Measurements from ENCODE around the gene ZNF605.

The ZNF605 gene

DNA sequence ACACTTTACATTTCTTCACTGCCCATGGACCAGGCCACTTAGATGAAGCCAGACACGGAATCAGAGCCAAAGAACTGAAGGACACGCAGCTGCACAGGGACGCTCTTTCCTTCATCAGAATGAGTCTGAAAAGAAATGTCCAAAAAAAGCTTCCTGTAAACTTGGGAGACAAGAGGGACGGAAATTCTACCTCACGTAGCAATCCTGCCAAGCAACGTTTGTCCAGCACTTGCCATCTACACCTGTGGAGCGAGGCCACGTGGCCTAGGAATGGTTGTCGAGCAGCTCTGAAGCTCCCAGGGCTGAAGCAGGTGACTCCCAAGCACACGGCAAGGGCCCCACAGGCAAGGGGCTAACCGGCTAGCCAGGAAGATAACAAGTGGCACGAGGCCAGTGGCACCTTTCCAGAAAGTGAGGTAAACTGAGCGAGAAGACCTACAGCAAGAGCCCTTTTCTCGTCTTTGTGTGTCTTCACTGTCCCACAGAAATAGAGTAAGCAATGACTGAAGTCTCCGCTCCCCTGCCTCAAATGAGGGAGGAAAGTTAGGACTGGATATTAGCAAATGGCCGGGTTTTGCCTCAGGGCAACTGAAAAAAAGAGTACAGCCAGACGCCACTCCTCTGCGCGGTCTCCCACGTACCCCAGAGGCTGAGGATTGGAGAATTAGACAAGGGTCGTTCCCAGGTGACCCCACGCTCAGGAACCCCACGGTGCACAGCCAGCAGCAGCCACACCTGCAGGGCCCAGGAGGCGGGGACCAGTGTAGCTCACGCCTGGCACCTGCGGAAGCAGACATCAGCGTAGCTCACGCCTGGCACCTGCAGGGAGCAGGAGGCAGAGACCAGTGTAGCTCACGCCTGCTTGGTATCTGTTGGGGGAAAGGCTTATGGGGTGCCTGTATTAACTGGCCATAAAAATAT is 7.7 kb downstream of the ZNF605 start:
- H3K27me3 ChIP-seq (ENCODE audit: insufficient read depth, low read depth): no peaks in the 10 kb centered on the region
- no peak overlapping the region for H3K4me3 ChIP-seq (IDR thresholded peaks at IDR 0.05; ENCODE audit: insufficient read depth, low read depth, low read length)
- no peaks in the 10 kb centered on the region for H3K36me3 ChIP-seq (ENCODE audit: insufficient read depth)
- H3K4me1 ChIP-seq (ENCODE audit: low read depth, poor library complexity, severe bottlenecking): no peaks in the 10 kb centered on the region
- H3K79me2 ChIP-seq (ENCODE audit: insufficient read depth, low read depth): no peaks in the 10 kb centered on the region
- H3K4me2 ChIP-seq: no peak overlapping the region
- no peaks in the 10 kb centered on the region for H4K20me1 ChIP-seq (ENCODE audit: insufficient read depth)
- TF ChIP-seq CTCF (conservative IDR thresholded peaks at IDR 0.05; ENCODE audit: low read depth, low read length): no peak
- H3K9ac ChIP-seq: no peak overlapping the region
- H3K27ac ChIP-seq: no peak overlapping the region
- no peak overlapping the region for H2AFZ ChIP-seq (ENCODE audit: low read depth)

- no peak overlapping the region for H3K4me3 ChIP-seq (IDR thresholded peaks at IDR 0.05; ENCODE audit: insufficient read depth, low read depth, low read length)
- H3K27me3 ChIP-seq (ENCODE audit: insufficient read depth, low read depth): no peaks in the 10 kb centered on the region
- H3K4me1 ChIP-seq (ENCODE audit: low read depth, poor library complexity, severe bottlenecking): no peaks in the 10 kb centered on the region
- H3K36me3 ChIP-seq (ENCODE audit: insufficient read depth): no peaks in the 10 kb centered on the region
- no peak overlapping the region for H3K4me2 ChIP-seq
- no peaks in the 10 kb centered on the region for H4K20me1 ChIP-seq (ENCODE audit: insufficient read depth)
- no peaks in the 10 kb centered on the region for H3K79me2 ChIP-seq (ENCODE audit: insufficient read depth, low read depth)
- no peak overlapping the region for H3K27ac ChIP-seq
- H3K9ac ChIP-seq: no peak overlapping the region
- no peak overlapping the region for H2AFZ ChIP-seq (ENCODE audit: low read depth)
- no peak for TF ChIP-seq CTCF (conservative IDR thresholded peaks at IDR 0.05; ENCODE audit: low read depth, low read length)
Measured at GRCh38 chr12:132946246-132946820, 9.8 kb downstream of the ZNF605 start.

DNA sequence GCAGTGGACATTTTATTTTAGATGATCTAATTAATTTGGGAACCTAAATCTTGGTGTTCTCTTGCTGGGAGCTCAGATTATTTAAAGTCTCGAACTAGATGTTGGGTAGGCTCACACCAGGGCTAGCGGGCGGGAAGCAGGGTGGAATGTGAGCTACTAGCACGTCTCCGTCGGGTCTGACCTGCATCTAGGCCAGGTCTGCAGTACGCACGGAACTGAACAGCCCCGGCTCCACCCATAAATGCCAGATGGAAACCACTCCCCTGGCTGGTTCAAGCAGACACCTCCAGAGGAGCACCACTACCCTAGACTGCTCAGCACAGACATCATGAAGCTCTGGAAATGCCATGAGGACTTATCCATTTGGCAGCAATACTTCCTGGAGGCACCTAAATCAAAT is 10.3 kb downstream of the ZNF605 start:
- no peak overlapping the region for H3K9ac ChIP-seq
- H3K27me3 ChIP-seq (ENCODE audit: insufficient read depth, low read depth): no peaks in the 10 kb centered on the region
- H4K20me1 ChIP-seq (ENCODE audit: insufficient read depth): no peaks in the 10 kb centered on the region
- no peak overlapping the region for H3K27ac ChIP-seq
- no peaks in the 10 kb centered on the region for H3K4me1 ChIP-seq (ENCODE audit: low read depth, poor library complexity, severe bottlenecking)
- H3K4me3 ChIP-seq (IDR thresholded peaks at IDR 0.05; ENCODE audit: insufficient read depth, low read depth, low read length): no peak overlapping the region
- no peaks in the 10 kb centered on the region for H3K79me2 ChIP-seq (ENCODE audit: insufficient read depth, low read depth)
- no peak overlapping the region for H3K4me2 ChIP-seq
- H2AFZ ChIP-seq (ENCODE audit: low read depth): no peak overlapping the region
- no peak for TF ChIP-seq CTCF (conservative IDR thresholded peaks at IDR 0.05; ENCODE audit: low read depth, low read length)
- no peaks in the 10 kb centered on the region for H3K36me3 ChIP-seq (ENCODE audit: insufficient read depth)

DNA sequence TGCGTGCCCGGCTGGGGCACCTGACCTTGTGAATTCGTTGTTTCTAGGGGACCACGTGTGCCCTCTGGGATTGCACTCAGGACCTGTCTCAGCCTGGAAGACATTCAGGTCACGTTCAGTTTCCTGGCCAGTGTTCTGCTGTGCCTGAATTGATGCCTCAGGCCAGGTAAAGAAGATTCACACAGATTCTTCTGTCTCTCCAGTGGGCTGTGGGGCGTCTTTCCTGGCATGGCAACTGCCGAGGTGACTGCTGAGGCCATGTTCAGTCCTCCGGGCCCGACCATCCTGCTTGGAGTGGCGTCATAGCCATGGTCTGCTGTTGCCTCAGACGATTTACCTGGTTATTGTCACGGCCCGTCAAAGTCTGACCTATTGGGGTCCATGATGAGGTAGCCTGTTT is 13.5 kb downstream of the ZNF605 start:
- Histone ChIP-seq H3K36me3 (ENCODE audit: insufficient read depth) (no peaks in the 10 kb centered on the region), H3K4me1 (ENCODE audit: low read depth, poor library complexity, severe bottlenecking) (no peaks in the 10 kb centered on the region), H3K79me2 (ENCODE audit: insufficient read depth, low read depth) (no peaks in the 10 kb centered on the region), H3K4me2 (no peak overlapping the region), H3K27ac (no peak overlapping the region), H4K20me1 (ENCODE audit: insufficient read depth) (no peaks in the 10 kb centered on the region), H2AFZ (ENCODE audit: low read depth) (no peak overlapping the region), H3K27me3 (ENCODE audit: insufficient read depth, low read depth) (no peaks in the 10 kb centered on the region), H3K4me3 (IDR thresholded peaks at IDR 0.05; ENCODE audit: insufficient read depth, low read depth, low read length) (no peak overlapping the region), H3K9ac (no peak overlapping the region)
- no peak for TF ChIP-seq CTCF (conservative IDR thresholded peaks at IDR 0.05; ENCODE audit: low read depth, low read length)

All from KMS-11 (cell line).